Stimulated activated CD8-positive, alpha-beta memory T cell treated with anti-CD3 and anti-CD28 coated beads, Interleukin-7, amount 100 ng/mL, for 24 hours (primary cell): ENCODE data around the gene PPP4R4.
"Not testable (repeated sequence)": the region's sequence is repeated elsewhere in the genome, so short reads cannot be mapped to it uniquely, and the experiment has no call there.

ENCODE experiments used
- DNase-seq: peaks from one replicate; pipeline ENCODE4 v3.0.0-alpha.2; 2020; ENCODE audit warnings: low read depth

Gene PPP4R4

GRCh38 chr14:94276898-94277561 lies 102.9 kb downstream of the PPP4R4 start:
- DNase-seq: not testable (repeated sequence)

GRCh38 chr14:94278731-94279130 lies 104.6 kb downstream of the PPP4R4 start:
- DNase-seq: no peak

GRCh38 chr14:94282991-94283723 lies 109.0 kb downstream of the PPP4R4 start:
- DNase-seq: no peak

- no peak for DNase-seq
Measured at GRCh38 chr14:94284221-94284620, 110.1 kb downstream of the PPP4R4 start.

- no peak for DNase-seq
Measured at GRCh38 chr14:94285158-94285557, 111.0 kb downstream of the PPP4R4 start.

GRCh38 chr14:94288610-94289465 lies 114.7 kb downstream of the PPP4R4 start:
- DNase-seq: no peak

GRCh38 chr14:94290197-94290596 lies 116.1 kb downstream of the PPP4R4 start:
- DNase-seq: no peak

- DNase-seq: no peak
Measured at GRCh38 chr14:94291159-94291905, 117.2 kb downstream of the PPP4R4 start.

GRCh38 chr14:94291906-94292525 lies 117.9 kb downstream of the PPP4R4 start:
- no peak for DNase-seq

GRCh38 chr14:94292526-94292871 lies 118.4 kb downstream of the PPP4R4 start:
- DNase-seq: no peak

GRCh38 chr14:94292872-94293577 lies 118.9 kb downstream of the PPP4R4 start, which contains the start of gene SERPINA10:
Gene SERPINA10, minus strand, starts transcription at chr14:94293268. Its CDS starts 2,675 bp downstream, at chr14:94290593.
- DNase-seq: no peak

GRCh38 chr14:94293578-94293924 lies 119.4 kb downstream of the PPP4R4 start:
- no peak for DNase-seq

- DNase-seq: no peak
Measured at GRCh38 chr14:94295360-94296180, 121.4 kb downstream of the PPP4R4 start.

- DNase-seq: not testable (repeated sequence)
Measured at GRCh38 chr14:94296181-94296545, 122.0 kb downstream of the PPP4R4 start.

- no peak for DNase-seq
Measured at GRCh38 chr14:94298130-94298529, 124.0 kb downstream of the PPP4R4 start.

- no peak for DNase-seq
Measured at GRCh38 chr14:94303111-94303510, 129.0 kb downstream of the PPP4R4 start.

GRCh38 chr14:94304243-94304642 lies 130.1 kb downstream of the PPP4R4 start:
- no peak for DNase-seq

GRCh38 chr14:94305620-94306019 lies 131.5 kb downstream of the PPP4R4 start:
- DNase-seq: no peak

- DNase-seq: no peak
Measured at GRCh38 chr14:94306047-94306978, 132.2 kb downstream of the PPP4R4 start.
